ENCODE results near the gene PTPRJ. TPM values are rescaled to one million over a fixed set of nuclear protein-coding genes. Genes with fewer than 3 reads are reported as not detected.

The PTPRJ gene
- total and polyA plus RNA-seq, 9 of the 15 experiments (the other 6 are each of a cell fraction or from before 2014, with no cell fraction given), result 0.56 to 10.7 (median 4.8) TPM

GRCh38 chr11:47989779-47990178, 9.4 kb downstream of the PTPRJ start (continued):
- TF ChIP-seq IRF1 (CRISPR knock-in tag; IDR thresholded peaks at IDR 0.05; ENCODE audit: borderline replicate concordance) (no peak), TRIM24 (IDR thresholded peaks at IDR 0.05) (0 out of 4 replicates have a peak, but pooled peaks of 1 of the 2 experiments have one; percentile 9), AFF1 (IDR thresholded peaks at IDR 0.05; ENCODE audit: low read depth in 1 of 2, partially characterized antibody in 2 of 2) (peak in 1 of 2 experiments; percentile 47), SETDB1 (IDR thresholded peaks at IDR 0.05; ENCODE audit: low read length) (no peak), GTF2E2 (tag; IDR thresholded peaks at IDR 0.05) (no peak), TBL1XR1 (IDR thresholded peaks at IDR 0.05; ENCODE audit: low read length in 2 of 2) (no peak), FOXM1 (IDR thresholded peaks at IDR 0.05; ENCODE audit: low read depth) (0 out of 2 replicates have a peak, but pooled peaks have one; percentile 23), FOXM1 (CRISPR knock-in tag; IDR thresholded peaks at IDR 0.05; ENCODE audit: low read depth) (no peak), BRD9 (IDR thresholded peaks at IDR 0.05; ENCODE audit: low read depth, partially characterized antibody) (peak; percentile 60), PHF20 (IDR thresholded peaks at IDR 0.05; ENCODE audit: partially characterized antibody) (peak; percentile 49), POLR3G (IDR thresholded peaks at IDR 0.05; ENCODE audit: extremely low read depth, insufficient read length, insufficient replicate concordance) (no peak), ZFP36 (IDR thresholded peaks at IDR 0.05; ENCODE audit: low read depth, low read length, partially characterized antibody) (peak; percentile 94), FOXA3 (CRISPR knock-in tag; conservative IDR thresholded peaks at IDR 0.05 in 1 of 2, IDR thresholded peaks at IDR 0.05 in 1 of 2) (peak in 1 of 2 experiments; percentile 49; a peak in 2 of 4 replicates), FOXK2 (conservative IDR thresholded peaks at IDR 0.05 in 1 of 2, IDR thresholded peaks at IDR 0.05 in 1 of 2; ENCODE audit: low read depth in 2 of 2) (no peak), RBM25 (IDR thresholded peaks at IDR 0.05; ENCODE audit: low read depth, low read length, severe bottlenecking) (peak; percentile 99), SMARCA5 (IDR thresholded peaks at IDR 0.05) (peak; percentile 89), STAT5B (CRISPR knock-in tag; IDR thresholded peaks at IDR 0.05) (no peak), SMARCA4 (IDR thresholded peaks at IDR 0.05) (0 out of 2 replicates have a peak, but pooled peaks have one; percentile 11)

Data from K562 (cell line).